DMS153 (cell line): ENCODE data around the gene R3HDM2.

Experiments used
- DNase-seq: peaks from one replicate; lab custom pipeline; 2025; lab: John Stamatoyannopoulos, UW

R3HDM2 gene

GRCh38 chr12:57240066-57240921, 190.5 kb downstream of the R3HDM2 start:
- peak; percentile 76 for DNase-seq

- DNase-seq = no peak
These were observed 191.2 kb downstream of the R3HDM2 start for GRCh38 chr12:57239587-57240065.

GRCh38 chr12:57238854-57239554, 191.8 kb downstream of the R3HDM2 start:
- DNase-seq = peak; percentile 73

GRCh38 chr12:57237932-57238853, 192.7 kb downstream of the R3HDM2 start:
- no peak for DNase-seq

GRCh38 chr12:57237596-57237931, 193.3 kb downstream of the R3HDM2 start:
- DNase-seq = peak; percentile 38

- DNase-seq = no peak
These were observed 193.8 kb downstream of the R3HDM2 start for GRCh38 chr12:57236925-57237595.

GRCh38 chr12:57236201-57236924, 194.5 kb downstream of the R3HDM2 start:
- no peak for DNase-seq

- no peak for DNase-seq
These were observed 195.1 kb downstream of the R3HDM2 start for GRCh38 chr12:57235728-57236131.

GRCh38 chr12:57235017-57235727, 195.7 kb downstream of the R3HDM2 start:
- DNase-seq = peak; percentile 76

- no peak for DNase-seq
These were observed 196.2 kb downstream of the R3HDM2 start for GRCh38 chr12:57234571-57235016.

- DNase-seq = no peak
These were observed 196.6 kb downstream of the R3HDM2 start for GRCh38 chr12:57234233-57234570.

- DNase-seq = no peak
These were observed 197.2 kb downstream of the R3HDM2 start for GRCh38 chr12:57233357-57234232.

GRCh38 chr12:57232156-57232756, 198.6 kb downstream of the R3HDM2 start:
- no peak for DNase-seq

- no peak for DNase-seq
These were observed 199.4 kb downstream of the R3HDM2 start for GRCh38 chr12:57231276-57232021.

GRCh38 chr12:57230381-57231155, 200.3 kb downstream of the R3HDM2 start:
- no peak for DNase-seq

GRCh38 chr12:57229634-57230380, 201.0 kb downstream of the R3HDM2 start, which contains the start of gene SHMT2:
Gene SHMT2, plus strand, starts transcription at chr12:57229711. Its CDS starts 68 bp downstream, at chr12:57229779.
- peak; percentile 89 for DNase-seq
